Esophagus squamous epithelium (tissue), 4 donors: ENCODE measurements around the gene NSD2.

ENCODE experiments used
- CTCF ChIP-seq, 6 experiments: fragments of 450-650 bp in 4 of 6; fragments of 200-600 bp in 2 of 6; sonication (generic) in 2 of 6; IDR thresholded peaks; one replicate each; pipeline ENCODE4 v1.5.1; 2016 to 2019; ENCODE audit warnings: antibody characterized with exemption in 6 of 6, mild to moderate bottlenecking in 4 of 6, moderate library complexity in 4 of 6
- POLR2A ChIP-seq, 4 donors: fragments of 450-650 bp; IDR thresholded peaks; one replicate each; pipeline ENCODE4 v1.6.1; 2017; ENCODE audit warnings: antibody characterized with exemption in 4 of 4, mild to moderate bottlenecking in 4 of 4, moderate library complexity in 3 of 4

- TF ChIP-seq CTCF (IDR thresholded peaks at IDR 0.05): peak; percentile 84 to 91 (median 88)
- no peak for TF ChIP-seq POLR2A (IDR thresholded peaks at IDR 0.05)
Observed at GRCh38 chr4:1899149-1900086, 28.2 kb downstream of the NSD2 start.
